ENCODE measurements around the gene TRIM66.

The TRIM66 gene

DNA sequence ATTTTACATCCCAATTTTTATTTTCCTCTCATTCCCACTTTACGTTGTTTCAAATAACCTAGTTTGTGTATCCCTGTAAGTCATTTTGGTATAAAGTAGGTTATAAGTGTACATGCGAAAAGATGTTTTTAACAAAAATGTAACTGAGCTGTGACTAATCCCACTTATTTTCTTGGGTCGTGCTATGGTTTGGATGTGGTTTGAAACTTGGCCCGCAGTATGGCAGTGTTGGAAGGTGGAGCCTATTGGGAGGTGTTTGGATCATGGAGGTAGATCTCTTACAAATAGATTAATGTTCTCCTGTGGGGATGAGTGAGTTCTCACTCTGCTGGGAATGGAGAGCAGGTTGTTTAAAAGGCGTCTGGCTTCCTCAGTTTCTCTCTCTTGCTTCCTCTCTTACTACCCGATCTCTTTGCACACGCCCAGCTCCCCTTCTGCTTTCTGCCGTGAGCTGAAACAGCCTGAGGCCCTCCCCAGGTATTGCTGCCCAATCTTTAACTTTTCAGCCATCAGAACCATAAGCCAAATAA, 7.3 kb upstream of the TRIM66 start:
- Histone ChIP-seq H3K9me3 (ENCODE audit: control insufficient read depth, insufficient read depth, low read length) (no peaks in the 10 kb centered on the region), H3K9ac (ENCODE audit: low read depth, low read length) (peak overlapping the region; percentile 73), H3K4me1 (ENCODE audit: insufficient read depth, low read length) (peaks cover 6% of the 10 kb centered on the region), H3K36me3 (ENCODE audit: insufficient read depth, low read length) (peaks cover 18% of the 10 kb centered on the region)

GRCh38 chr11:8688414-8689362, 6.2 kb upstream of the TRIM66 start:
- Histone ChIP-seq H3K9ac (ENCODE audit: low read depth, low read length) (peak overlapping the region; percentile 73), H3K9me3 (ENCODE audit: control insufficient read depth, insufficient read depth, low read length) (no peaks in the 10 kb centered on the region), H3K36me3 (ENCODE audit: insufficient read depth, low read length) (peaks cover 29% of the 10 kb centered on the region), H3K4me1 (ENCODE audit: insufficient read depth, low read length) (peaks cover 14% of the 10 kb centered on the region)

DNA sequence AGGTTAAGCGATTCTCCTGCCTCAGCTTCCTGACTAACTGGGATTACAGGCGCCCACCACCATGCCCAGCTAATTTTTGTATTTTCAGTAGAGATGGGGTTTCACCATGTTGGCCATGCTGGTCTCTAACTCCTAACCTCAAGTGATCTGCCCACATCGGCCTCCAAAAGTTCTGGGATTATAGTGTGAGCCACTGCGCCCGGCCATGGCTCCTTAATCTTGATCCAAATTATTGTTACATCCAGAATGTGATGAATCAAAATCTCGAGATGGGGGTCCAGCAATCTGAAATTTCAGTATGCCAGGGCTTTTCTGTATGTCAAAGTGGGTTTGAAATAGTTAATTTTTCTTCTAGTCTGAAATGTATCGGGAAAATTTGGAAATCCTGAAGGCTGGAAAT, 3.9 kb upstream of the TRIM66 start:
- H3K9me3 ChIP-seq (ENCODE audit: control insufficient read depth, insufficient read depth, low read length) = no peaks in the 10 kb centered on the region
- no peak overlapping the region for H3K9ac ChIP-seq (ENCODE audit: low read depth, low read length)
- H3K4me1 ChIP-seq (ENCODE audit: insufficient read depth, low read length) = peaks cover 14% of the 10 kb centered on the region
- H3K36me3 ChIP-seq (ENCODE audit: insufficient read depth, low read length) = peaks cover 29% of the 10 kb centered on the region

DNA sequence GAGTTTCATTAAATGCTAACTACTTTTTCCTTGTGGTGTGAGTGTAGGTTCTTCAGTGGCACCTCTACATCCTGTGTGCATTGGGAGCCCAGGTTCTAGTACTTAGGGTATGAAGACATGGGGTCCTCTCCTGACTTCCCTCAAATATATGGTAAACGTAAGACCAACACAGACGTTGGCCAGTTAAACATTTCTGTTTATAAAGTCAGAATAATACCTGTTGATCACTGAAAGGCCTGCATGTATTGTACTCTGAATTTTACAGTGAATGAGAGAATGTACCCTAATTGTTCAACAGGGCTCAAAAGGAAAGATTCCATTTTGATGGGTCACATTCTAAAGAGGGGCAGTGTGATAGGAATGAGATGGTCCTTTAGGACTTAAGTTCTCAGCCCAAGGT, 3.4 kb upstream of the TRIM66 start:
- Histone ChIP-seq H3K9ac (ENCODE audit: low read depth, low read length) (no peak overlapping the region), H3K36me3 (ENCODE audit: insufficient read depth, low read length) (peaks cover 29% of the 10 kb centered on the region), H3K9me3 (ENCODE audit: control insufficient read depth, insufficient read depth, low read length) (no peaks in the 10 kb centered on the region), H3K4me1 (ENCODE audit: insufficient read depth, low read length) (peaks cover 14% of the 10 kb centered on the region)

DNA sequence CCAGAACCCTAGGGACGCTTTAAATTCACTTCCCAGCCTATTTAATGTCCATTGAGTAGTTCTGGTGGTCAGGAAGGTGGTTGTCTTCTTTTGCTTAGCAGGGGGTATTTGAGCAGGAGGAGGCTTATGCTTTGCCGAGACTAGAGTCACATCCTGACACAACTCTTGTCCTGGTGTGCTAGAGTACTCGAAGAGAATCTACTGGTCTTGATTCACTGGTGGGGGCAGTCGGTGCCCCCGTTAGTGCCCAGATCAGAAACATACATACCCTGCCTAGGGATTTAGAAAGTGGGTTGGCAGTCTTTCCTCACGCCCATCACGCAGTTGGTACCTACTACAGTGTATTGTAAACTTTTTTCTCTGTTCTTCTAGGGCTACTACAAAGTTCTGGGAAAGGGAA, 2.8 kb upstream of the TRIM66 start:
- H3K9ac ChIP-seq (ENCODE audit: low read depth, low read length) = no peak overlapping the region
- H3K4me1 ChIP-seq (ENCODE audit: insufficient read depth, low read length) = peaks cover 14% of the 10 kb centered on the region
- H3K36me3 ChIP-seq (ENCODE audit: insufficient read depth, low read length) = peaks cover 29% of the 10 kb centered on the region
- H3K9me3 ChIP-seq (ENCODE audit: control insufficient read depth, insufficient read depth, low read length) = no peaks in the 10 kb centered on the region

DNA sequence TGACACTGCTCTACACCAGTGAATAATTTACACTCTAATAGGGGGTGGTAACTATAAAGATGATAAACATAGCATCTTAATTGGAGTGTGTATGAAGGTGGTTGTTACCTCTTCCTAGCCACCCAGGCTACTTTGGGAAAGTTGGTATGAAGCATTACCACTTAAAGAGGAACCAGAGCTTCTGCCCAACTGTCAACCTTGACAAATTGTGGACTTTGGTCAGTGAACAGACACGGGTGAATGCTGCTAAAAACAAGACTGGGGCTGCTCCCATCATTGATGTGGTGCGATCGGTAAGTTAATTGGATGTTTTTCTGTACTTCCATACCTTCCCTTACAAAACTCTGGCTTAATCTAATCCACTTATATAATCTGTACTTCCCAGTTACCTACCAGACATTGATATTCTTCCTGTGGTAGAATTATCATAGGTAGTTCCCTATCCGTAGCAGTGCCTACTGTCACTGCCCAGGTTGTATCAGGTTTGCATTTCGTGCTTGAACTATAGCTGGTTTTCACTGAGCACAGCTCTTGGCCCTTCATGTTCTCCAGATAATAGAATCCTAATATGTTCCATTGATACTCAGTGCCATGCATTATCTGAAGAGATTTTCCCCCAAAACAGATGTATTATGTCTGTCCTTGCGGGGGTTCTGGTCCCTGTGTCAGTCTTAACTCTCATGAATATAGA, 2.3 kb upstream of the TRIM66 start:
- peaks cover 29% of the 10 kb centered on the region for H3K36me3 ChIP-seq (ENCODE audit: insufficient read depth, low read length)
- peak overlapping the region; percentile 96; the same call in 1 of the 2 replicates for H3K9ac ChIP-seq (ENCODE audit: low read depth, low read length)
- no peaks in the 10 kb centered on the region for H3K9me3 ChIP-seq (ENCODE audit: control insufficient read depth, insufficient read depth, low read length)
- peaks cover 14% of the 10 kb centered on the region for H3K4me1 ChIP-seq (ENCODE audit: insufficient read depth, low read length)

- Histone ChIP-seq H3K9me3 (ENCODE audit: control insufficient read depth, insufficient read depth, low read length) (no peaks in the 10 kb centered on the region), H3K4me1 (ENCODE audit: insufficient read depth, low read length) (peaks cover 14% of the 10 kb centered on the region), H3K36me3 (ENCODE audit: insufficient read depth, low read length) (peaks cover 29% of the 10 kb centered on the region), H3K9ac (ENCODE audit: low read depth, low read length) (peak overlapping the region; percentile 96)
Measured at GRCh38 chr11:8683115-8683807, 796 bp upstream of the TRIM66 start.

- Histone ChIP-seq H3K36me3 (ENCODE audit: insufficient read depth, low read length) (peaks cover 27% of the 10 kb centered on the region), H3K9me3 (ENCODE audit: control insufficient read depth, insufficient read depth, low read length) (no peaks in the 10 kb centered on the region), H3K9ac (ENCODE audit: low read depth, low read length) (peak overlapping the region; percentile 96), H3K4me1 (ENCODE audit: insufficient read depth, low read length) (peaks cover 14% of the 10 kb centered on the region)
Measured at GRCh38 chr11:8681837-8682302, 595 bp downstream of the TRIM66 start.

- Histone ChIP-seq H3K9me3 (ENCODE audit: control insufficient read depth, insufficient read depth, low read length) (no peaks in the 10 kb centered on the region), H3K9ac (ENCODE audit: low read depth, low read length) (no peak overlapping the region), H3K4me1 (ENCODE audit: insufficient read depth, low read length) (peaks cover 10% of the 10 kb centered on the region), H3K36me3 (ENCODE audit: insufficient read depth, low read length) (peaks cover 3% of the 10 kb centered on the region; the same call in 1 of the 2 replicates)
Measured at GRCh38 chr11:8679006-8679405, 3.5 kb downstream of the TRIM66 start.

- no peaks in the 10 kb centered on the region for H3K9me3 ChIP-seq (ENCODE audit: control insufficient read depth, insufficient read depth, low read length)
- peaks cover 21% of the 10 kb centered on the region for H3K4me1 ChIP-seq (ENCODE audit: insufficient read depth, low read length)
- no peak overlapping the region for H3K9ac ChIP-seq (ENCODE audit: low read depth, low read length)
- no peaks in the 10 kb centered on the region for H3K36me3 ChIP-seq (ENCODE audit: insufficient read depth, low read length)
Measured at GRCh38 chr11:8676458-8676857, 6.0 kb downstream of the TRIM66 start.

DNA sequence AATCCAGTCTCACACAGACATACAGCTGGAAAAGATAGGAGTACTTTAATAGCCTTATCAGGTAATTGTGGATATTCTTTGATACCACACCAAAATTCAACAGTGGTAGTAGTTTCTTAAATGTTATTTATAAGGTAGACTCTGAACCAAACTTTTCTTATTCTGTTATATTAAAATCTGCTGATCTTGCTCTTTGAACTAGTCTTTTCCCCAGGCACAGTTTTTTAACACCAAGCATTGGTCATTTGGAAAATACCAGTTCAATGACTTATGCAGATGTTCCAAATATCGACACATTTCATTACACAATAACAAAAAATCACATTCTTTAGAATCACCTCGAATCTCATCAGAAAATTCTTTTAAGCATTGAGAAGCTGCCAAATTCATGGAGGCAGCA, 7.6 kb downstream of the TRIM66 start:
- Histone ChIP-seq H3K9ac (ENCODE audit: low read depth, low read length) (no peak overlapping the region), H3K9me3 (ENCODE audit: control insufficient read depth, insufficient read depth, low read length) (no peaks in the 10 kb centered on the region), H3K36me3 (ENCODE audit: insufficient read depth, low read length) (no peaks in the 10 kb centered on the region), H3K4me1 (ENCODE audit: insufficient read depth, low read length) (peaks cover 34% of the 10 kb centered on the region)

GRCh38 chr11:8672346-8672745, 10.1 kb downstream of the TRIM66 start:
- Histone ChIP-seq H3K9ac (ENCODE audit: low read depth, low read length) (no peak overlapping the region), H3K36me3 (ENCODE audit: insufficient read depth, low read length) (no peaks in the 10 kb centered on the region), H3K9me3 (ENCODE audit: control insufficient read depth, insufficient read depth, low read length) (no peaks in the 10 kb centered on the region), H3K4me1 (ENCODE audit: insufficient read depth, low read length) (peaks cover 34% of the 10 kb centered on the region)

DNA sequence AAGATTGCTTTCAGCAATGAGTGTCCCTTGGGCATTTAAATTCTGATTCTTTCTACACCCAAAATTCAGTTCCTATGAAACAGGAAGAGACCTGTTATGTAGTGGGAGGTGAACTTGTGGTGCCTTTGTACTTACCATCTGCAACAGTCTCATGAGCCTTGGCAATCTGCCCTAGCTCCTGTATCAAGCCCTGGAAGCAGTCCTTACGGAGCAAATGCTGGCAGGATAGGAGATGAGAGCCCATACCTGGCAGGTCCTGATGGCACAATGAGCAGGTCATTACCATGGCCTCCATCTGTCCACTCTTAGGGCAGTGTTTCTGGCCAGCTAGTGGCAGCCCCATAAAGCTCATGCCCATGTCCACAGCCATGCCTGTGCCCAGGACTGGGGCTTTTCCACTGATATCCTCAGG, 10.8 kb downstream of the TRIM66 start:
- no peak overlapping the region; the same call in 1 of the 2 replicates for H3K9ac ChIP-seq (ENCODE audit: low read depth, low read length)
- H3K4me1 ChIP-seq (ENCODE audit: insufficient read depth, low read length) = peaks cover 32% of the 10 kb centered on the region
- no peaks in the 10 kb centered on the region for H3K36me3 ChIP-seq (ENCODE audit: insufficient read depth, low read length)
- H3K9me3 ChIP-seq (ENCODE audit: control insufficient read depth, insufficient read depth, low read length) = no peaks in the 10 kb centered on the region

DNA sequence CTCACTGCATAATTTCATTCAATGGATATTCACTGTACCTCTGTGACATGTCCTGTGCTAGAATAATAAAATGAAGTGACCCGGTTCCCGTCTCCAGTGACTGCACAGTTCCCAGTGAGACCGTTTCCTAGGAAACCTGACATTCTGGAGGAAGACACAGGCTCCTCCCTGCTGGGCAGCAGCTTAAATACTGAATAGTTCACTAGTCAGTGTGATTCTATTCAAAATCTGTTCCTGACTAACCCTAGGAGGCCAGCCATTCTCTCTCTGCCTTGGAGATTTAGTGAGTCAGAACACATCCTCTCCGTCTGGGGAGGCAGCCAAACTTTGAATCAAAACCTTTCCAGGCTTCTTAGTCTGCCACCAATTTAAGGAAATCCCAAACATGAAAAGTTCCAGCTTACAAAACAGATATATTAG, 11.3 kb downstream of the TRIM66 start:
- Histone ChIP-seq H3K36me3 (ENCODE audit: insufficient read depth, low read length) (no peaks in the 10 kb centered on the region), H3K9me3 (ENCODE audit: control insufficient read depth, insufficient read depth, low read length) (no peaks in the 10 kb centered on the region), H3K9ac (ENCODE audit: low read depth, low read length) (no peak overlapping the region; the same call in 1 of the 2 replicates), H3K4me1 (ENCODE audit: insufficient read depth, low read length) (peaks cover 27% of the 10 kb centered on the region)
